PFSK-1 (cell line): Measurements from ENCODE around the gene IFT52.

Experiments used
- POLR2AphosphoS5 ChIP-seq: IDR thresholded peaks from 2 replicates; pipeline ENCODE4 v1.6.1; 2012; ENCODE audit warnings: low read depth, mild to moderate bottlenecking, control low read depth, low read length, moderate library complexity
- REST ChIP-seq, 2 experiments: IDR thresholded peaks; 2 replicates each; pipeline versions ENCODE4 v1.6.1 to v1.8.0; 2011 to 2012; ENCODE audit warnings: low read depth in 2 of 2, low read length in 2 of 2, control low read depth in 1 of 2, inconsistent platforms in 1 of 2, mild to moderate bottlenecking in 1 of 2, moderate library complexity in 1 of 2; ENCODE audit not compliant: insufficient read depth in 1 of 2
- SIN3A ChIP-seq: IDR thresholded peaks from 2 replicates; pipeline ENCODE4 v1.6.1; 2012; ENCODE audit warnings: mild to moderate bottlenecking, low read length, moderate library complexity, borderline replicate concordance; ENCODE audit not compliant: insufficient read depth

GRCh38 chr20:43631598-43631997 is 40.9 kb downstream of the IFT52 start:
- TF ChIP-seq REST (IDR thresholded peaks at IDR 0.05; ENCODE audit: insufficient read depth in 1 of 2, low read depth in 2 of 2, low read length in 2 of 2) (no peak), POLR2AphosphoS5 (no peak), SIN3A (no peak)
